Natural killer cell (primary cell): ENCODE measurements around the gene KMT5B. TPM values are rescaled to one million over a fixed set of nuclear protein-coding genes. Genes with fewer than 3 reads are reported as not detected.

Experiments
- ATAC-seq, 3 donors: fragments of 150-1000 bp in 2 of 3; fragments of 200-7000 bp in 1 of 3; cut with Tn5 transposase; 1 replicate in 1 of 3; 2 replicates in 2 of 3; pipeline ENCODE4 v1.10.0; 2021; ENCODE audit warnings: mild to moderate bottlenecking in 2 of 3, moderate library complexity in 2 of 3
- DNase-seq, 2 donors: peaks; one replicate each; pipeline versions ENCODE4 v3.0.0 to v3.0.0-alpha.2; 2013 to 2021; ENCODE audit warnings: mixed read lengths in 1 of 2
- H3K27ac ChIP-seq: one replicate; pipeline ENCODE4 v1.5.1; 2013; ENCODE audit warnings: mild to moderate bottlenecking, low read length
- H3K27me3 ChIP-seq: one replicate; pipeline ENCODE4 v1.6.1; 2013; ENCODE audit warnings: low read length; ENCODE audit not compliant: control insufficient read depth, insufficient read depth
- H3K36me3 ChIP-seq: one replicate; pipeline ENCODE4 v1.6.1; 2013; ENCODE audit warnings: low read length; ENCODE audit not compliant: control insufficient read depth, insufficient read depth
- H3K4me1 ChIP-seq: one replicate; pipeline ENCODE4 v1.6.1; 2013; ENCODE audit warnings: low read length; ENCODE audit not compliant: control insufficient read depth, insufficient read depth
- H3K4me3 ChIP-seq: one replicate; pipeline ENCODE4 v1.5.1; 2013; ENCODE audit warnings: low read length
- H3K9me3 ChIP-seq: one replicate; pipeline ENCODE4 v1.6.1; 2013; ENCODE audit warnings: low read length; ENCODE audit not compliant: control insufficient read depth, insufficient read depth
- H3K27ac Mint-ChIP-seq, 2 donors: one replicate each; pipeline ENCODE4 v1.8.0; 2022; ENCODE audit warnings: mild to moderate bottlenecking in 2 of 2, mixed read lengths in 2 of 2, moderate library complexity in 1 of 2
- H3K27me3 Mint-ChIP-seq, 2 donors: one replicate each; pipeline ENCODE4 v1.8.0; 2022; ENCODE audit warnings: low read depth in 2 of 2, mixed read lengths in 2 of 2
- H3K36me3 Mint-ChIP-seq: one replicate; pipeline ENCODE4 v1.8.0; 2022; ENCODE audit warnings: mixed read lengths
- H3K4me1 Mint-ChIP-seq, 2 donors: one replicate each; pipeline ENCODE4 v1.8.0; 2022; ENCODE audit warnings: mixed read lengths in 2 of 2
- H3K4me3 Mint-ChIP-seq: one replicate; pipeline ENCODE4 v1.8.0; 2022; ENCODE audit warnings: mild to moderate bottlenecking, moderate library complexity, mixed read lengths
- H3K9me3 Mint-ChIP-seq, 2 donors: one replicate each; pipeline ENCODE4 v1.8.0; 2022; ENCODE audit warnings: mixed read lengths in 2 of 2
- WGBS: methylation state at CpG from one replicate; pipeline ENCODE4 v1.1.7; 2013; ENCODE audit warnings: missing lambda C conversion rate; ENCODE audit not compliant: insufficient coverage; 5-methylcytosine and 5-hydroxymethylcytosine counted together
- intact Hi-C: fragments of 100-400 bp; cut with micrococcal nuclease; formaldehyde crosslinking; loops from one replicate; pipeline ENCODE4 v1.14.2; 2022
- total RNA-seq, 4 donors: library from RNA; stranded (reverse); fragments of 120-200 nt in 1 of 4; gene quantifications; one replicate each; pipeline versions ENCODE4 v1.2.3 to v1.2.4, GENCODE V29; 2013 to 2022
- TF ChIP-seq, protein P1 (sequence below): fragments of 200-600 bp; IDR thresholded peaks from one replicate; pipeline ENCODE4 v1.8.0; 2022; ENCODE audit warnings: antibody characterized with exemption

Gene KMT5B
- total RNA-seq, 3 donors from 2014 or later (not counting 1 experiment from before 2014, with no cell fraction given), result 45.0 to 60.1 (median 55.6) TPM

DNA sequence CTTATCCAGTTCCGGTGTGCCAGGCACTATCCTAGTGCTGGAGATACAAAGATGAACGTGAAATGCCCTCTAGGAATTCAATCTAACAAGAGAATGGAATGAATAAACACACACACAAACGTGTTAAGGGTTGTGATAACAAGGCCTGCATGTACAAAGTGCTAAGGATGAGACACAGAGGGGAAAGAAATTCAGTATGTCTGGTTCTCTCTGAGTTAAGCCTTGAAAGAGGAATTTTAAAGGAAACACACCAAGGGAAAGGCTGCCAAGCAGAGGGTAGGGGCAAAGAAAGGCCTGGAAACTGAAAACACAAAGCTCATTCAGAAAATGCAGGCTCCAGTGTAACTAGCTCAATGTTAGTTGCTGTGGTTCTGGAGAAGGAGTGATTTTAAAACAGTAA, 96.1 kb downstream of the KMT5B start:
- H3K27me3 ChIP-seq, result no peaks in the 10 kb centered on the region
- ATAC-seq, result no peak

DNA sequence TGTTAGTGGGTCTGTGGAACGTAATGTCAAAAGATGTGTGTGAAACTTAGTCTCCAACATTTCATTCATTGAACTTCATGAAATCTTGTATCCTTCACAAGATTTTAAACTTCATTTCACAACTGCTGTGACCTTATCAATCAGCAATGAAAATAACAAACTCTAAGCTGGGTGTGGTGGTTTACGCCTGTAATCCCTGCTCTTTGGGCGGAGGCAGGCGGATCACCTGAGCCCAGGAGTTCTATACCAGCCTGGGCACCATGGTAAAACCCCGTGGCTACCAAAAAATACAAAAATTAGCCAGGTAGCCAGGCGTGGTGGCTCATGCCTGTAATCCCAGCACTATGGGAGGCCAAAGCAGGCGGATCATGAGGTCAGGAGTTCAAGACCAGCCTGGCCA, 97.0 kb downstream of the KMT5B start:
- H3K4me3 ChIP-seq, result no peak overlapping the region
- H3K4me1 Mint-ChIP-seq, result peaks cover 5 to 11% of the 10 kb centered on the region in 2 donors
- WGBS, result 99% methylated on average over 6 of the region's 7 CpGs
- no peak for ATAC-seq
- no peaks in the 10 kb centered on the region for H3K9me3 Mint-ChIP-seq
- no peaks in the 10 kb centered on the region for H3K9me3 ChIP-seq
- no peaks in the 10 kb centered on the region for H3K27me3 Mint-ChIP-seq
- no peaks in the 10 kb centered on the region for H3K27me3 ChIP-seq
- H3K4me1 ChIP-seq, result peaks cover 14% of the 10 kb centered on the region
- no peaks in the 10 kb centered on the region for H3K36me3 ChIP-seq
- no peak overlapping the region for H3K27ac Mint-ChIP-seq
- TF ChIP-seq, protein P1, sequence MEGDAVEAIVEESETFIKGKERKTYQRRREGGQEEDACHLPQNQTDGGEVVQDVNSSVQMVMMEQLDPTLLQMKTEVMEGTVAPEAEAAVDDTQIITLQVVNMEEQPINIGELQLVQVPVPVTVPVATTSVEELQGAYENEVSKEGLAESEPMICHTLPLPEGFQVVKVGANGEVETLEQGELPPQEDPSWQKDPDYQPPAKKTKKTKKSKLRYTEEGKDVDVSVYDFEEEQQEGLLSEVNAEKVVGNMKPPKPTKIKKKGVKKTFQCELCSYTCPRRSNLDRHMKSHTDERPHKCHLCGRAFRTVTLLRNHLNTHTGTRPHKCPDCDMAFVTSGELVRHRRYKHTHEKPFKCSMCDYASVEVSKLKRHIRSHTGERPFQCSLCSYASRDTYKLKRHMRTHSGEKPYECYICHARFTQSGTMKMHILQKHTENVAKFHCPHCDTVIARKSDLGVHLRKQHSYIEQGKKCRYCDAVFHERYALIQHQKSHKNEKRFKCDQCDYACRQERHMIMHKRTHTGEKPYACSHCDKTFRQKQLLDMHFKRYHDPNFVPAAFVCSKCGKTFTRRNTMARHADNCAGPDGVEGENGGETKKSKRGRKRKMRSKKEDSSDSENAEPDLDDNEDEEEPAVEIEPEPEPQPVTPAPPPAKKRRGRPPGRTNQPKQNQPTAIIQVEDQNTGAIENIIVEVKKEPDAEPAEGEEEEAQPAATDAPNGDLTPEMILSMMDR, result no peak
- intact Hi-C loops, result no loop called here
- H3K36me3 Mint-ChIP-seq, result no peaks in the 10 kb centered on the region
- H3K4me3 Mint-ChIP-seq, result no peak overlapping the region
- no peak overlapping the region for H3K27ac ChIP-seq
- DNase-seq, result no peak

More for the DNA sequence above, 96.1 kb downstream of the KMT5B start:
- DNase-seq, result no peak
- H3K9me3 Mint-ChIP-seq, result no peaks in the 10 kb centered on the region
- intact Hi-C loops, result no loop called here
- no peak overlapping the region for H3K27ac Mint-ChIP-seq
- 86% methylated on average over 3 of the region's 3 CpGs for WGBS
- no peaks in the 10 kb centered on the region for H3K36me3 Mint-ChIP-seq
- Histone ChIP-seq H3K4me1 (peaks cover 19% of the 10 kb centered on the region), H3K36me3 (no peaks in the 10 kb centered on the region), H3K4me3 (no peak overlapping the region), H3K9me3 (no peaks in the 10 kb centered on the region), H3K27ac (no peak overlapping the region)
- TF ChIP-seq, protein P1, result no peak
- no peak overlapping the region for H3K4me3 Mint-ChIP-seq
- H3K4me1 Mint-ChIP-seq, result peaks cover 5 to 14% of the 10 kb centered on the region in 2 donors
- no peaks in the 10 kb centered on the region for H3K27me3 Mint-ChIP-seq

DNA sequence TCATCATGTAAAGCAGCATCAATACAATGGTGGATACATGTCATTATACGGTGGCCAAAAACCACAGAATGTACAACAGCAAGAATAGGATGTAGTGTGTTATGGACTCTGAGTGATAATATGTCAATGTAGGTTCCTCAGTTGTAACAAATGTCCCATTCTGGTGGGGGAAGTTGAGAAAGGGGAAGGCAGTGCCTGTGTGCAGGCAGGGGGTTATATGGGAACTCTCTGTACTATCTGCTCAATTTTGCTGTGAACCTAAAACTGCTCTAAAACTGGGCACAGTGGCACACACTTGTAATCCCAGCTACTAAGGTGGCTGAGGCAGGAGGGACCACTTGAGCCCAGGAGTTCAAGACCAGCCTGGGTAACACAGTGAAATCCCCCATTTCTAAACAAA, 97.8 kb downstream of the KMT5B start:
- ATAC-seq, result no peak
- Histone ChIP-seq H3K27me3 (no peaks in the 10 kb centered on the region), H3K27ac (no peak overlapping the region), H3K9me3 (no peaks in the 10 kb centered on the region), H3K4me3 (no peak overlapping the region), H3K4me1 (peaks cover 11% of the 10 kb centered on the region), H3K36me3 (no peaks in the 10 kb centered on the region)
- Mint-ChIP-seq H3K27me3 (no peaks in the 10 kb centered on the region), H3K4me1 (peaks cover 3 to 8% of the 10 kb centered on the region in 2 donors), H3K27ac (no peak overlapping the region), H3K36me3 (no peaks in the 10 kb centered on the region), H3K9me3 (no peaks in the 10 kb centered on the region), H3K4me3 (no peak overlapping the region)
- DNase-seq, result no peak
- TF ChIP-seq, protein P1, result no peak
- intact Hi-C loops, result no loop called here
- WGBS, result 37% methylated on average over 1 of the region's 1 CpG

GRCh38 chr11:68113986-68114385, 99.1 kb downstream of the KMT5B start:
- WGBS, result 93% methylated on average over 3 of the region's 3 CpGs
- ATAC-seq (no peak), DNase-seq (no peak)
- Histone ChIP-seq H3K27me3 (no peaks in the 10 kb centered on the region), H3K4me3 (no peak overlapping the region), H3K4me1 (no peaks in the 10 kb centered on the region), H3K36me3 (no peaks in the 10 kb centered on the region), H3K9me3 (no peaks in the 10 kb centered on the region), H3K27ac (no peak overlapping the region)
- Mint-ChIP-seq H3K4me1 (peaks cover 0 to 5% of the 10 kb centered on the region in 2 donors), H3K27me3 (no peaks in the 10 kb centered on the region), H3K36me3 (no peaks in the 10 kb centered on the region), H3K27ac (no peak overlapping the region), H3K9me3 (no peaks in the 10 kb centered on the region), H3K4me3 (no peak overlapping the region)
- intact Hi-C loops, result no loop called here
- TF ChIP-seq, protein P1, result no peak
